ENCODE measurements around the gene HAAO.
A peak's percentile ranks its signal among the peaks of the same experiment; 100 is the strongest.

The HAAO gene

DNA sequence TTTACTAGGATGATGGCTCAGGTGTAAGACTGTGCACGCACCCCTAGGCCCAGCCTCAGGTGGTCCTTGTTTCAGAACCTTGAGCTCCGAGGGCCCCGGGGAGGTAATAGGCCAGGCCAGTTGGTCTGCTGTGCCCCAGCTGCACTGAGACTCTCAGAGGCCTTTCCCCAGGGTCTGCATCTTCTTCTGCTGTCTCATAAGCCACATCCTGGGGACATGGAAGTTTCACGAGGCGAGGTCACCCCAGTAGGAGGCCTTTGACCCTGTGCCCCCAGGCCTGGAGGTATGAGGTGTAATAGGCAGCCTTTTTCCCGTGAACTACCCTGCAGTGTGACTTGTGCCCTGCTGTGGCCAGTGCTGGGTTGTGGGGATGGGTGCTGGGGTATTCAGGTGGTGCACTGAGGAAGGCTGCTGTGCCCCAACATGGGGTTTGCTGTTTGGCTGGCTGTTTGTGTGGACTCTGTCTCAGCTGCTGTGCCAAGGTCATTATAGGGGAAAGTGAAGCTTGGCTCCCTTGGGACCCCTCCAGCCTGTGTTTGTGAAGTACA, 35.3 kb downstream of the HAAO start:
- Mint-ChIP-seq H3K4me3 (no peak overlapping the region), H3K9me3 (no peaks in the 10 kb centered on the region), H3K36me3 (no peaks in the 10 kb centered on the region), H3K27ac (peak overlapping the region; percentile 53), H3K4me1 (peaks cover 12% of the 10 kb centered on the region)
- DNase-seq (ENCODE audit: low spot score in 2 of 2) (no peak), ATAC-seq (no peak)

DNA sequence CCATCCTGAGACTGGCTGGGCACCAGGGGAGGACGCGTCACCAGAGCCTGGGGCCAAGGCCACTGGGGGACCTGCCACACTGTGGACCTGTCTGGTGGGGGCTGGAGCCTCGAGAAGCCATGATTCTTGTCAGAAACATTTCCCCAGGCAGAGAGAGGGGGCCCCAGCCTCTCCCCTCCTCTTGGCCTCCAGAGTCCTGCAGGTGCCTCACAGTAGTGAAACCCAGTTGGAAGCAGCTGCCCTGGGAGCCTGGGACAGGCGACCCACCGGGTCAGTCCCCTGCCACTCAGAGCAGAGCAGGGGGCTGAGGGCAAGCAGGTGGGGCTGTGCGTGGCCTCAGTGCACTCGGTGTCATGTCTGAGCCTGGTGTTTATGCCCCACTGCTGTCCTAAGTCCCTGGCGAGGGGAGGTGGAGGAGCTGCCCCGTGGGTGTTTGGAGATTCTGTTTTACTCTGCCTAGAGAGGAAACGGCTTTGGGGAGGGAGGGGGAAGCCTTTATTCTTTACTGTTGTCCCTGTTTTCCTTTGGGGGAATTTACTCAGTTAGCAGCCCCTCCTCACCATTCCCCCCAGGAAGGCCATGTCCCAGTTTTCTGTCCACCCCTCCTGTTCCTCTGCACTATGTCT, 36.1 kb downstream of the HAAO start:
- no peaks in the 10 kb centered on the region for H3K9me3 Mint-ChIP-seq
- no peak for ATAC-seq

DNA sequence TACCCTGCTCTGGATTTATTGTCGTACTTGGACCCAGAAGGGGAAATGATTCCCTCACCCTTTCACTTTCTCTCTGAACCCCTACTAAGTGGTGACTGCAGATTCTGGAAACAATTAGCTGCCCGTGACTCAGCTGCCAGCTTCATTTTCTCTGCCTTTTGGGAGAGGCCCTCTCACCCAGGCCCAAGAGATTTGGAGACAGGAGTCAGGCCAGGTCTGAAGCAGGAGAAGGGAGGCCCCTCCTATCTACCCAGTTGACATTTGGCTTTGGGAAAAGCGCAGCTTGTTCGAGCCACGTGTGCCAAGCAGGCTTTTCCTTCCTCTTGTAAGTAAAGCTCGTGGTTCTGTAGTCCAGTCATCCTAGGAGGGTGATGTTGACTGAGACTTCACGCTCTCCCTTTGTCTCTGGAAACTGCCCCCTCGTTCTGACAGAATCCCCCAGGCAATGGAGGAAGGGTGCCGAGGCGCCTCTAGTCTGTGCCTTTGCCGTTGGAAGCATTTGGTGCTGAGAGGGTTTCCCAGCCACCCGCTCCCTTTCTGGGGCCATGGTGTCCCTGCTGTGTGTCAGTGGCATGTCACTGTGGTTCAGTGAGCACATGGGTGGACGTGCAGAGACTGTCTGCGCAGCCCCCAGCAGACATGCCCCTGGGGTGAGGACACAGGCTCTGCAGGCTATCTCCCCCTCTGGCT, 37.0 kb downstream of the HAAO start:
- DNase-seq (ENCODE audit: low spot score in 2 of 2) (no peak), ATAC-seq (no peak)
- H3K27ac Mint-ChIP-seq = peak overlapping the region; percentile 53
- no peaks in the 10 kb centered on the region for H3K36me3 Mint-ChIP-seq
- peaks cover 5% of the 10 kb centered on the region for H3K4me1 Mint-ChIP-seq
- no peaks in the 10 kb centered on the region for H3K9me3 Mint-ChIP-seq
- H3K4me3 Mint-ChIP-seq = no peak overlapping the region

More for the DNA sequence above, 36.1 kb downstream of the HAAO start:
- Mint-ChIP-seq H3K36me3 (no peaks in the 10 kb centered on the region), H3K27ac (peak overlapping the region; percentile 53), H3K4me3 (no peak overlapping the region), H3K4me1 (peaks cover 9% of the 10 kb centered on the region)
- no peak for DNase-seq (ENCODE audit: low spot score in 2 of 2)

DNA sequence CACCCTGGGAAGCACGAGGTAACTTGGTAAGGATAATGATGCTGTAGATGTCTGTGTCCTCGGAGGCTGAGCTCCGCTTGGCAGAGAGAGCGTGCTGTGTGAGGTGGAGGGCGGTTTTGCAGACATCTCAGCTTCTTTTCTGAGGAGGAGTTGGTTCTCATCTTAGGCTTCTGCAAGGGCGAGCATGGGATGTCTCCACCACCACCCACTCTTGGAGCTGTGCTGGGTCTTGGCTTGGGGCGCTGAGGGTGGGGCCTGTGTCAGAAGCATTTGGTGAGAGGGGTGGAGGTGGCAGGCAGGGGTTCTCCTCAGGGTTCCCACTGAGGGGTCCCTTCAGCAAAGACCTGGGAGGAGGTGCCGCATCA, 37.6 kb downstream of the HAAO start:
- ATAC-seq = no peak
- no peak for DNase-seq (ENCODE audit: low spot score in 2 of 2)
- no peak overlapping the region for H3K4me3 Mint-ChIP-seq
- peaks cover 5% of the 10 kb centered on the region for H3K4me1 Mint-ChIP-seq
- H3K36me3 Mint-ChIP-seq = peaks cover 4% of the 10 kb centered on the region
- no peaks in the 10 kb centered on the region for H3K9me3 Mint-ChIP-seq
- H3K27ac Mint-ChIP-seq = peak overlapping the region; percentile 53

DNA sequence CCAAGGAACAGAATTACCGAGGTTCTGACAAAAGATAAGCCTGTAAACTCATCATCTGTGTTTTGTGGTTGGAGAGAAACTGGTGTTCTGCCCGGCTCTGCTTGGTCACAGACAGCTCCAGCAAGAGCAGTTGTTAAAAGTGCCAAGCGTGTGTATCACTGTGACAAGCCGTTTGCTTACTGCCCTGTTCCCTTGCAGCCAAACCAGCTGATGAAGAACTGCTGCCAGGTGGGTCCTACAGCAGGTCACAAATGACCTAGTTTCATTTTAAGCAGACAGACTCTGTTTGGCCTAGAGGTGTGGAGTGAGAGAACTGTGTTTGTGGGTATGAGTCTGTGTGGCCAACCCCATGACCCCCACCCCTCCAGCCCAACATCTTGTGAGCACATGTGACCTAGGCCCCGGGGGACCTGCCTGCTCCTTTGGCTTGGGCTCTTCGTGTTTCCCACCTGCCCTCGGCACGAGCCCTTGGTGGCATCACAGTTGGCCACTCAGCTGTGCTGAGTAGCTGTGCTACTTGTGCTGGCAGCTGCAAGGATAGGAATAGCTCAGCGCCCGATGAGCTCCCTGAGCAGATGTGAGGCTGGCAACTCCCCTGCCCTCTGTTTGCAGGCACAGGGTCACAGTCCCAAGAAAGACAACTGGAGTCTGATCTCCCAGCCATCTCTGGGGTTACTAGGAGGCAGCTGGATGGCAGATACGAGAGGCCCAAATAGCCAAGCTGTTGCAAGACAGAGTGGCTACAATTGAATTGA, 38.2 kb downstream of the HAAO start:
- Mint-ChIP-seq H3K9me3 (no peaks in the 10 kb centered on the region), H3K36me3 (peaks cover 4% of the 10 kb centered on the region), H3K27ac (peak overlapping the region; percentile 53), H3K4me3 (no peak overlapping the region), H3K4me1 (peaks cover 5% of the 10 kb centered on the region)
- no peak for DNase-seq (ENCODE audit: low spot score in 2 of 2)
- peak; percentile 72 for ATAC-seq

DNA sequence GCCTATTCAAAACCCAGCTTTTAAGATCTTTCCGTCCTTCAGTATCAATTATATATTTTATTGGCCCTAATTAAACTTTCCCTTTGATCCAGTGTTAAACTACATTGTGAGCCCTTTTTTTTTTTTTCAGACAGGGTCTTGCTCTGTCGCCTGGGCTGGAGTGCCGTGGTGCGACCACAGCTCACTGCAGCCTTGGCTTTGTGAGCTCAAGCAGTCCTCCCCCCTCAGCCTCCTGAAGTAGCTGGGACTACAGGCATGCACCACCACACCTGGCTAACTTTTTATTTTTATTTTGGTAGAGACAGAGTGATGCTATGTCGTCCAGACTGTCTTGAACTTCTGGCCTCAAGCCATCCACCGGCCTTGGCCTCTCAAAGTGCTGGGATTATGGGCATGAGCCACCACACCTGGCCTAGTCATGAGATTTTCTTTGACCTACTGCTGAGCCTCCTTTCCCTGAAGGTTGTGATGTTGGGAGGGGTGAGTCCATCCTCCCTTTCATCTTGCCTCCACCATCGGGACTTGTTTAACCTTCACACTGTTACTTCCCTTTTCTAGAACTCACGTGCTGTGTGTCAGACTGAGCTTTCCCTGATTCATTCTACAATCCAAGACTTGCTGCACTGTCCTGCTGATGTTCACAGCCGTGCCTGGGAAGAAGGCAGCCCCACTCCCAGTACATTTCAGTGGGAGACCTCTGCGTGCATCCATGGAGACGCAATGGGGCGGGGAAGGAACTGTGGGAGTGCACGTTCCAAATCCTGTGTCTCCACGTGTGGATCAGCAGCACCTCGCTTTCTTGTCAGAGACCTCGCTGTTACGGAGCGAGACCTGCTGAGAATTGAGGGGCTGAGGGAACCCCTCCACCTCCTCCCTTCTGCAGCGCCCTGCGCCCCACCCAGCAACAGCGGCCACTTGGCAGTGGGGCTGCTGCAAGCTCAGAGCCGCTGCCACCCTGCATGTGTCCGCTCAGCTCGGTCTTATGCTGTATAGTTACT, 39.3 kb downstream of the HAAO start:
- DNase-seq (ENCODE audit: low spot score in 2 of 2) = no peak
- Mint-ChIP-seq H3K4me3 (no peak overlapping the region), H3K4me1 (peaks cover 5% of the 10 kb centered on the region), H3K36me3 (peaks cover 4% of the 10 kb centered on the region), H3K9me3 (no peaks in the 10 kb centered on the region), H3K27ac (peak overlapping the region; percentile 32)
- no peak for ATAC-seq

DNA sequence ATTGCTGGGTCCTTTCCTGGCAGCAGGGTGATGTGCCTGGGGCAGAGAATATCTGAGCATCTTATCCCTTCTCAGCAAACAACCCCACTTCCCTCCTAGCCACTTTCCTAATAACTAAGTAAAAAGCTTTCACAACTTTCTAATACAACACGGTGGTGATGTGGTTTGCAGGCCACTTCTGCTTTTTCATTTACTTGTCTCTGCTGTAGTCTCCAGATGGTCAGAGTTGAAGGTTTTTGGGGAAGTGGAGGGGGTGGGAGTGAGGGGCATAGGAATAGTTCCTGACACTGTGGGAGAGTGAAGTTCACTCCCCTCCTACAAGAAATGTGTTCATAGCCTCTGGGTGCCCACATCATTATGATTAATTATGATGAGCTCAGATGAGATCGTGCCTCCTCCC, 40.1 kb downstream of the HAAO start:
- peaks cover 5% of the 10 kb centered on the region for H3K4me1 Mint-ChIP-seq
- H3K4me3 Mint-ChIP-seq = no peak overlapping the region
- no peak overlapping the region for H3K27ac Mint-ChIP-seq
- H3K36me3 Mint-ChIP-seq = peaks cover 4% of the 10 kb centered on the region
- H3K9me3 Mint-ChIP-seq = no peaks in the 10 kb centered on the region
- no peak for DNase-seq (ENCODE audit: low spot score in 2 of 2)
- ATAC-seq = no peak

DNA sequence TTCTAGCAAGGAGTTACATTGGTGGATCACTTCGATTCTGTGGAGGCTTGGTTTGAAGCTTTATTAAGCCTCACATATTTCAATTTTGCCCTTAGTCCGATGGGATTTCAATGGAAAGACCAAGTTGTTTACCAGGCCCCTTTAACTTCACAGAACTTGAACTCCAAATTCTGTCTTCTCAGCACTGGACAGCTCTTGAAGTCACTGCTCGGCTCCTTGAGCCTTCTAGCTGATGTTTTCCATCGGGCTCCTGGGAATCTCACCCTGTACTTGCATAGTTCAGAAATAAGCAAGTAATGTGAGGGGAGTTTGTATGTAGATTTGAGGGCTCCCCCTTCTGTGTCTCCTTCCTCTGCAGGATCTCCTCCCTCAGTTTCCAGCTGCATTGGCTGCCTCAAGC, 43.5 kb downstream of the HAAO start:
- Mint-ChIP-seq H3K27ac (no peak overlapping the region), H3K36me3 (peaks cover 4% of the 10 kb centered on the region)
- DNase-seq (ENCODE audit: low spot score in 2 of 2) = no peak

DNA sequence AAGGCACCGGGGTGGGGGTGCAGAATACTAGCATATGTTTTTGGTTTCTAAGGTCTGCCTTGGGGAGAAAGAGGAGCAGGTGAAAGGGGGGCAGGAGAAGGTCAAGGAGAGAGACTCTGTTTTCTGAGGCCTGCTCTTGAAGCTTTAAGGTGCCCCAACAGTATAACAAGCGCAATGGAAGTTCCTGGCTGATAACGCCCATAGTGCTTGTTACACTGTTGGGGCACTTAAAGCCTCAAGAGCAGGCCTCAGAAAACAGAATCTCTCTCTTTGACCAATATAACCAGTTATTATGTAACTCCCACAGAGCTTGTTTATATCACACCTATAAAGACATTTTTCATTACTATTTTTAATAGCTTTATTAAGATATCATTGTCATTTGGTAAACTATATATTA, 45.0 kb downstream of the HAAO start:
- DNase-seq (ENCODE audit: low spot score in 2 of 2) (no peak), ATAC-seq (no peak)
- Mint-ChIP-seq H3K27ac (no peak overlapping the region), H3K36me3 (peaks cover 4% of the 10 kb centered on the region), H3K4me1 (no peaks in the 10 kb centered on the region), H3K4me3 (no peak overlapping the region), H3K9me3 (no peaks in the 10 kb centered on the region)

More for the DNA sequence above, 43.5 kb downstream of the HAAO start:
- no peak for ATAC-seq
- no peaks in the 10 kb centered on the region for H3K9me3 Mint-ChIP-seq
- no peak overlapping the region for H3K4me3 Mint-ChIP-seq
- H3K4me1 Mint-ChIP-seq = no peaks in the 10 kb centered on the region

DNA sequence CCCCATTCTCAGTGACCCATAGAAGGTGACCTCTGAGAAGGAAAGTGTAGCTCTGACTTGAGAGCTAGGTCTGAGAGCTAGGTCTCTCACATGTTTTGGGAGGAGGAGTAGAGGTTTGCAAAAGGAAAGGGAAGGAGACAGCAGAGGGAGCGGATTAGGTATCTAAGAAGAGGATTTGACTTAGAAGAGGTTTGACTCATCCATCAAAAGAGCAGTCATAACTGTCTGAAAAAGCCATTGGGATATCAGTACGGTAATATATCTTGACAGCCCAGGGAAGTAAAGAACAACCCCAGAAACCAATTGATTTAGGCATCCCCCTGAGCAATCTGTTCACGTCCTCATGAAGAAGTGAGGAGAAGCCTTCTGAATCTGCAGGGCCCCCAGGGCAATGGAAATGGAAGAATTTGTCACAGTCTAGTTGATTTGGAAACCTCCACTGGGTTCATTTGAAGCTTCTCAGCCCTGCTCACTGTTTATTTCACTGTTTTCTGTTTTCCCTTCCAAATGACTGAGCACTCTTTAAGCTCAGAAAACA, 47.8 kb downstream of the HAAO start:
- Mint-ChIP-seq H3K4me1 (no peaks in the 10 kb centered on the region), H3K36me3 (no peaks in the 10 kb centered on the region), H3K27ac (no peak overlapping the region), H3K9me3 (no peaks in the 10 kb centered on the region), H3K4me3 (no peak overlapping the region)
- DNase-seq (ENCODE audit: low spot score in 2 of 2) = no peak
- no peak for ATAC-seq

DNA sequence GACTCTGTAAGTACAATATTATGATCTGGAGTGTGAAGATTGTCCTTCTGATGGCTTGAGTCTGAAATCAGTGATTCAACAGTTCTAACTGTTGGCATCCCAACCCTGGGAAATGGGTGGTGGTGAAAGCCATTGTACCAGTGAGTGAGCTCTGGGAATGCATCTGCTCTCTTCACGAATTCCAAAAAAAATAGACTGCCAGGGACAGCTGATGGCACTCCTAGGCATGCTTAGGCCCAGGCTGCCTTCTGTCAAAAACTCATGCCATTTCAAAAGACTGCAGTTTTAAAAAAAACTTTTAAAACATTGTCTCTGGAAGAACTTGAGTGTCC, 48.8 kb downstream of the HAAO start:
- no peaks in the 10 kb centered on the region for H3K36me3 Mint-ChIP-seq
- ATAC-seq (no peak), DNase-seq (ENCODE audit: low spot score in 2 of 2) (no peak)
- H3K4me1 Mint-ChIP-seq = no peaks in the 10 kb centered on the region
- H3K4me3 Mint-ChIP-seq = no peak overlapping the region
- no peaks in the 10 kb centered on the region for H3K9me3 Mint-ChIP-seq
- H3K27ac Mint-ChIP-seq = no peak overlapping the region

DNA sequence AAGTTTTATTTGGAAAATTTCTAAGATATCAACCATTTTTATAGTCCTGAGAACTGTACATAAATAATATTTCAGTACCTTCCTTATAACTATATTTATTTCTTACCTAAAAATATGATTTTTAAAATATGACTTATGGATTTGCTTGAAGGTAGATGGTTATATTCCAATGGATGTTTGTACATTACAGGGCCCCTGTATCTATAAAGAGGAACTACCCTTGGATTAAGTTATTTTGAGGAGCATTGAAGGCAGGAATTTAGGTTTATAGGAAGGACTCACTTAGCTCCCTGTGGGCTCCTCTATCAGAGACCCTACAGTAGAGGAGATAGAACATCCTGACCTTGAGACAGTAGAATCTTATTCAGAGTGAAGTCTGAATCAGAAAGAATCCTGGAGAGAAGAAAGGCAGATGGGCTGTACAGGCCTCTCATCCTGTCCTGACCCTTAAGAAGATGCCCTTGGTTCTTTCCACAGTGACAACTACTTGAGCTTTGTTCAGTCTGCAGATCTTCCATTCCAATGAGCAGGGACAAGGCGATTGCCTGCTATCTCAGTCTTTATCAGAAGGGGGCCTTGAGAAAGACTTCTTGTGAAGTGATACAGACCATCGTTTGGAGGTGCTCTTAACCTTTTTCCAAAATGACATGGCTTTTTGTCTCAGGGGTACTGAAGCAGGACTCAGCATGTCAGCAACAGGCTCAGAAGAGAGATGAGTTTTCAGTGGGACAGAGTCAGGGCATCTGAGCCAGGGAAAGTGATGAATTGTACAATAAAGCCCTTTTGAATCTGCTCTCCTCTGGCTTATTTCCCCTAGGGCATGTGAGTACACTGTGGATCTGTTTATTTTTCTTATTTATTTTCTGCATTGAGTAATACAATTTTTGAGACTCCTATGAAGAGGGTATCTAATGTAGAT, 49.4 kb downstream of the HAAO start:
- H3K27ac Mint-ChIP-seq = peak overlapping the region; percentile 26
- no peaks in the 10 kb centered on the region for H3K9me3 Mint-ChIP-seq
- H3K4me3 Mint-ChIP-seq = no peak overlapping the region
- DNase-seq (ENCODE audit: low spot score in 2 of 2) (no peak), ATAC-seq (no peak)
- no peaks in the 10 kb centered on the region for H3K36me3 Mint-ChIP-seq
- no peaks in the 10 kb centered on the region for H3K4me1 Mint-ChIP-seq

DNA sequence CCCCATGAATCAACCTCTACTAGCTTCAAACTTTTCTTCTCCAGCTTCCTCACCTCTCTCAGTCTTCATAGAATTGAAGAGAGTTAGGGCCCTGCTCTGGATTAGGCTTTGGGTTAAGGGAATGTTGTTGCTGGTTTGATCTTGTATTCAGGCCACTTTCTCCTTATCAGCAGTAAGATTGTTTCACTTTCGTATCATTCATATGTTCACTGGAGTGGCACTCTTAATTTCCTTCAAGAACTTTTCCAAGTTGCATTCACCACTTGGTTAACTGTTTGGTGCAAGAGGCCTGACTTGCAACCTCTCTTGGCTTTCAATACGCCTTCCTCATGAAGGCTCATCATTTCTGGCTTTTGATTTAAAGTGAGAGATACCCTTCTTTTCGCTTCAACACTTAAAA, 51.2 kb downstream of the HAAO start:
- DNase-seq (ENCODE audit: low spot score in 2 of 2) (no peak), ATAC-seq (no peak)
- H3K4me1 Mint-ChIP-seq = no peaks in the 10 kb centered on the region
- no peak overlapping the region for H3K27ac Mint-ChIP-seq
- no peak overlapping the region for H3K4me3 Mint-ChIP-seq
- no peaks in the 10 kb centered on the region for H3K9me3 Mint-ChIP-seq
- no peaks in the 10 kb centered on the region for H3K36me3 Mint-ChIP-seq
